Natural killer cell (primary cell): Measurements from ENCODE around the gene ITGA7. TPM values are rescaled to one million over a fixed set of nuclear protein-coding genes. Genes with fewer than 3 reads are reported as not detected.
"Not testable (repeated sequence)": the region's sequence is repeated elsewhere in the genome, so short reads cannot be mapped to it uniquely, and the experiment has no call there.

Source experiments
- ATAC-seq, 3 donors: fragments of 150-1000 bp in 2 of 3; fragments of 200-7000 bp in 1 of 3; cut with Tn5 transposase; 1 replicate in 1 of 3; 2 replicates in 2 of 3; pipeline ENCODE4 v1.10.0; 2021; ENCODE audit warnings: mild to moderate bottlenecking in 2 of 3, moderate library complexity in 2 of 3
- DNase-seq, 2 donors: peaks; one replicate each; pipeline versions ENCODE4 v3.0.0 to v3.0.0-alpha.2; 2013 to 2021; ENCODE audit warnings: mixed read lengths in 1 of 2
- H3K27ac ChIP-seq: one replicate; pipeline ENCODE4 v1.5.1; 2013; ENCODE audit warnings: mild to moderate bottlenecking, low read length
- H3K27me3 ChIP-seq: one replicate; pipeline ENCODE4 v1.6.1; 2013; ENCODE audit warnings: low read length; ENCODE audit not compliant: control insufficient read depth, insufficient read depth
- H3K36me3 ChIP-seq: one replicate; pipeline ENCODE4 v1.6.1; 2013; ENCODE audit warnings: low read length; ENCODE audit not compliant: control insufficient read depth, insufficient read depth
- H3K4me1 ChIP-seq: one replicate; pipeline ENCODE4 v1.6.1; 2013; ENCODE audit warnings: low read length; ENCODE audit not compliant: control insufficient read depth, insufficient read depth
- H3K4me3 ChIP-seq: one replicate; pipeline ENCODE4 v1.5.1; 2013; ENCODE audit warnings: low read length
- H3K9me3 ChIP-seq: one replicate; pipeline ENCODE4 v1.6.1; 2013; ENCODE audit warnings: low read length; ENCODE audit not compliant: control insufficient read depth, insufficient read depth
- H3K27ac Mint-ChIP-seq, 2 donors: one replicate each; pipeline ENCODE4 v1.8.0; 2022; ENCODE audit warnings: mild to moderate bottlenecking in 2 of 2, mixed read lengths in 2 of 2, moderate library complexity in 1 of 2
- H3K27me3 Mint-ChIP-seq, 2 donors: one replicate each; pipeline ENCODE4 v1.8.0; 2022; ENCODE audit warnings: low read depth in 2 of 2, mixed read lengths in 2 of 2
- H3K36me3 Mint-ChIP-seq: one replicate; pipeline ENCODE4 v1.8.0; 2022; ENCODE audit warnings: mixed read lengths
- H3K4me1 Mint-ChIP-seq, 2 donors: one replicate each; pipeline ENCODE4 v1.8.0; 2022; ENCODE audit warnings: mixed read lengths in 2 of 2
- H3K4me3 Mint-ChIP-seq: one replicate; pipeline ENCODE4 v1.8.0; 2022; ENCODE audit warnings: mild to moderate bottlenecking, moderate library complexity, mixed read lengths
- H3K9me3 Mint-ChIP-seq, 2 donors: one replicate each; pipeline ENCODE4 v1.8.0; 2022; ENCODE audit warnings: mixed read lengths in 2 of 2
- WGBS: methylation state at CpG from one replicate; pipeline ENCODE4 v1.1.7; 2013; ENCODE audit warnings: missing lambda C conversion rate; ENCODE audit not compliant: insufficient coverage; 5-methylcytosine and 5-hydroxymethylcytosine counted together
- intact Hi-C: fragments of 100-400 bp; cut with micrococcal nuclease; formaldehyde crosslinking; loops from one replicate; pipeline ENCODE4 v1.14.2; 2022
- total RNA-seq, 4 donors: library from RNA; stranded (reverse); fragments of 120-200 nt in 1 of 4; gene quantifications; one replicate each; pipeline versions ENCODE4 v1.2.3 to v1.2.4, GENCODE V29; 2013 to 2022
- TF ChIP-seq, protein P1 (sequence below): fragments of 200-600 bp; IDR thresholded peaks from one replicate; pipeline ENCODE4 v1.8.0; 2022; ENCODE audit warnings: antibody characterized with exemption

Gene ITGA7
- total RNA-seq, 3 donors from 2014 or later (not counting 1 experiment from before 2014, with no cell fraction given): 2.8 to 4.6 (median 4.3) TPM

- no peak overlapping the region for H3K27ac Mint-ChIP-seq
- peaks cover 0 to 5% of the 10 kb centered on the region in 2 donors for H3K27me3 Mint-ChIP-seq
- no peaks in the 10 kb centered on the region for H3K36me3 Mint-ChIP-seq
- H3K9me3 Mint-ChIP-seq: no peaks in the 10 kb centered on the region
- TF ChIP-seq, protein P1, sequence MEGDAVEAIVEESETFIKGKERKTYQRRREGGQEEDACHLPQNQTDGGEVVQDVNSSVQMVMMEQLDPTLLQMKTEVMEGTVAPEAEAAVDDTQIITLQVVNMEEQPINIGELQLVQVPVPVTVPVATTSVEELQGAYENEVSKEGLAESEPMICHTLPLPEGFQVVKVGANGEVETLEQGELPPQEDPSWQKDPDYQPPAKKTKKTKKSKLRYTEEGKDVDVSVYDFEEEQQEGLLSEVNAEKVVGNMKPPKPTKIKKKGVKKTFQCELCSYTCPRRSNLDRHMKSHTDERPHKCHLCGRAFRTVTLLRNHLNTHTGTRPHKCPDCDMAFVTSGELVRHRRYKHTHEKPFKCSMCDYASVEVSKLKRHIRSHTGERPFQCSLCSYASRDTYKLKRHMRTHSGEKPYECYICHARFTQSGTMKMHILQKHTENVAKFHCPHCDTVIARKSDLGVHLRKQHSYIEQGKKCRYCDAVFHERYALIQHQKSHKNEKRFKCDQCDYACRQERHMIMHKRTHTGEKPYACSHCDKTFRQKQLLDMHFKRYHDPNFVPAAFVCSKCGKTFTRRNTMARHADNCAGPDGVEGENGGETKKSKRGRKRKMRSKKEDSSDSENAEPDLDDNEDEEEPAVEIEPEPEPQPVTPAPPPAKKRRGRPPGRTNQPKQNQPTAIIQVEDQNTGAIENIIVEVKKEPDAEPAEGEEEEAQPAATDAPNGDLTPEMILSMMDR: no peak
- H3K4me3 ChIP-seq: no peak overlapping the region
- peak in 2 of 3 donors; percentile 60 to 62 for ATAC-seq
- no CpG with 5 or more reads among the region's 3 CpGs for WGBS
- no peaks in the 10 kb centered on the region for H3K27me3 ChIP-seq
- H3K9me3 ChIP-seq: no peaks in the 10 kb centered on the region
- H3K4me1 Mint-ChIP-seq: peaks cover 4 to 5% of the 10 kb centered on the region in 2 donors
- no peak overlapping the region for H3K4me3 Mint-ChIP-seq
- peak in 1 of 2 donors; percentile 36 for DNase-seq
- H3K36me3 ChIP-seq: no peaks in the 10 kb centered on the region
- H3K27ac ChIP-seq: no peak overlapping the region
- intact Hi-C loops: no loop called here
- no peaks in the 10 kb centered on the region for H3K4me1 ChIP-seq
Observed at GRCh38 chr12:55652352-55652751, 55.4 kb downstream of the ITGA7 start.

DNA sequence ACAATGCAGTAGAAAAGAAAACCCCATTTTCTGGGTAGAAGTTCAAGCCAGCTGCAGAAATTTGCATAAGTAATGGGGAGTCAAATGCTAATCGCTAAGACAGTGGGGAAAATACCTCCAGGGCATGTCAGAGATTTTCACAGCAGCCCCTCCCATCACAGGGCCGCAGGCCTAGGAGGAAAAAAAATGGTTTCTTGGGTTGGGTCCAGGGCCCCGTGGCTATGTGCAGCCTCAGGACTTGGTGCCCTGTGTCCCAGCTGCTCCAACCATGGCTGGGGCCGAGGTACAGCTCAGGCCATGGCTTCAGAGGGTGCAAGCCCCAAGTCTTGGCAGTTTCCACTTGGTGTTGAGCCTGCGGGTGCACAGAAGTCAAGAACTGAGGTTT is 56.4 kb downstream of the ITGA7 start:
- H3K36me3 Mint-ChIP-seq: no peaks in the 10 kb centered on the region
- Histone ChIP-seq H3K27ac (no peak overlapping the region), H3K36me3 (no peaks in the 10 kb centered on the region), H3K4me1 (peaks cover 8% of the 10 kb centered on the region), H3K27me3 (no peaks in the 10 kb centered on the region), H3K4me3 (no peak overlapping the region), H3K9me3 (no peaks in the 10 kb centered on the region)
- no peak for ATAC-seq
- no peak overlapping the region for H3K4me3 Mint-ChIP-seq
- no peak for DNase-seq
- TF ChIP-seq, protein P1: no peak
- WGBS: 80% methylated on average over 5 of the region's 5 CpGs
- no peaks in the 10 kb centered on the region for H3K27me3 Mint-ChIP-seq
- H3K4me1 Mint-ChIP-seq: peaks cover 10% of the 10 kb centered on the region in 2 donors
- intact Hi-C loops: no loop called here
- H3K27ac Mint-ChIP-seq: peak overlapping the region in 1 of 2 donors; percentile 68
- H3K9me3 Mint-ChIP-seq: no peaks in the 10 kb centered on the region

- DNase-seq, H3K36me3 ChIP-seq, H3K27me3 ChIP-seq, H3K27me3 Mint-ChIP-seq, H3K36me3 Mint-ChIP-seq, H3K9me3 Mint-ChIP-seq, H3K4me3 Mint-ChIP-seq, H3K4me3 ChIP-seq, ATAC-seq, intact Hi-C loops, H3K27ac ChIP-seq, H3K9me3 ChIP-seq: not testable (repeated sequence)
- peaks cover 13% of the 10 kb centered on the region for H3K4me1 ChIP-seq
- Mint-ChIP-seq H3K4me1 (peaks cover 14% of the 10 kb centered on the region in 2 donors), H3K27ac (peak overlapping the region in 1 of 2 donors; percentile 68)
- 68% methylated on average over 3 of the region's 4 CpGs for WGBS
Observed at GRCh38 chr12:55650620-55651298, 56.9 kb downstream of the ITGA7 start.

GRCh38 chr12:55647027-55647426 is 60.7 kb downstream of the ITGA7 start:
- WGBS: 95% methylated on average over 5 of the region's 5 CpGs
- no peak for ATAC-seq
- H3K27me3 Mint-ChIP-seq: no peaks in the 10 kb centered on the region
- H3K36me3 ChIP-seq: no peaks in the 10 kb centered on the region
- intact Hi-C loops: no loop called here
- peaks cover 17% of the 10 kb centered on the region for H3K4me1 ChIP-seq
- DNase-seq: peak in 1 of 2 donors; percentile 12
- peak overlapping the region; percentile 65 for H3K27ac ChIP-seq
- no peaks in the 10 kb centered on the region for H3K9me3 ChIP-seq
- no peak overlapping the region for H3K4me3 ChIP-seq
- no peaks in the 10 kb centered on the region for H3K27me3 ChIP-seq
- peak overlapping the region; percentile 33 for H3K4me3 Mint-ChIP-seq
- H3K4me1 Mint-ChIP-seq: peaks cover 15 to 17% of the 10 kb centered on the region in 2 donors
- H3K36me3 Mint-ChIP-seq: no peaks in the 10 kb centered on the region
- TF ChIP-seq, protein P1: no peak
- H3K9me3 Mint-ChIP-seq: no peaks in the 10 kb centered on the region
- peak overlapping the region; percentile 70 to 92 for H3K27ac Mint-ChIP-seq
